ENCODE results near the gene TYMP.
A peak's percentile ranks its signal among the peaks of the same experiment; 100 is the strongest.

The TYMP gene

DNA sequence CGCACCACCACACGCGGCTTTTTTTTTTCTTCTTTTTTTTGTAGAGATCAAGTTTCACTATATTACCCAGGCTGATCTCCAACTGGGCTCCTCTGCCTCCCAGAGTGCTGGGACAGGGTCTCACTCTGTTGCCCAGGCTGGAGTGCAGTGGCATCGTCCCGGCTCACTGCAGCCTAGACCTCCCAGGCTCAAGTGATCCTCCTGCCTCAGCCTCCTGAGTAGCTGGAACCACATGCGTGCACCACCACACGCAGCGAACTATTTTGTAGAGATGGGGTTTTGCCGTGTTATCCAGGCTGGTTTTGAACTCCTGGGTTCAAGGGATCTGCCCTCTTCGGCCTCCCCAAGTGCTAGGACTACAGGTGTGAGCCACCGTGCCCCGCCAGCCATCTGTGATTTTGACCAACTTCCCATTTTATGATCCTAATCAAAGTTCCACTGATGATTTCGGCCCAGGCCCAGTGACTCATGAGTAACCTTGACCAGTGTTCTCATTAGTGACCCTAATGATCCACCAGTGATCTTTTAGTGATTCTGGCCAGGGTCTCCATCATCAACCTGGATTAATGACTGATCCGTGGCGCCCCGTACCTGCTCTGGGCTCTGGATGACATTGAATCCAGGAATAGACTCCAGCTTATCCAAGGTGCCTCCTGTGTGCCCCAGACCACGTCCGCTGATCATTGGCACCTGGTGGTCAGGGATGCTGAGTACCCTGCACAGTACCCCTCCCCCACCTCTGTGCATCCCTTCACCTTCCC, 1.7 kb downstream of the TYMP start:
- no peak for DNase-seq (ENCODE audit: low read depth in 2 of 2)
- H3K4me3 ChIP-seq (replicated peaks in 1 of 2; ENCODE audit: low read depth in 2 of 2, low read length in 2 of 2): no peak overlapping the region
- TF ChIP-seq, protein P1, sequence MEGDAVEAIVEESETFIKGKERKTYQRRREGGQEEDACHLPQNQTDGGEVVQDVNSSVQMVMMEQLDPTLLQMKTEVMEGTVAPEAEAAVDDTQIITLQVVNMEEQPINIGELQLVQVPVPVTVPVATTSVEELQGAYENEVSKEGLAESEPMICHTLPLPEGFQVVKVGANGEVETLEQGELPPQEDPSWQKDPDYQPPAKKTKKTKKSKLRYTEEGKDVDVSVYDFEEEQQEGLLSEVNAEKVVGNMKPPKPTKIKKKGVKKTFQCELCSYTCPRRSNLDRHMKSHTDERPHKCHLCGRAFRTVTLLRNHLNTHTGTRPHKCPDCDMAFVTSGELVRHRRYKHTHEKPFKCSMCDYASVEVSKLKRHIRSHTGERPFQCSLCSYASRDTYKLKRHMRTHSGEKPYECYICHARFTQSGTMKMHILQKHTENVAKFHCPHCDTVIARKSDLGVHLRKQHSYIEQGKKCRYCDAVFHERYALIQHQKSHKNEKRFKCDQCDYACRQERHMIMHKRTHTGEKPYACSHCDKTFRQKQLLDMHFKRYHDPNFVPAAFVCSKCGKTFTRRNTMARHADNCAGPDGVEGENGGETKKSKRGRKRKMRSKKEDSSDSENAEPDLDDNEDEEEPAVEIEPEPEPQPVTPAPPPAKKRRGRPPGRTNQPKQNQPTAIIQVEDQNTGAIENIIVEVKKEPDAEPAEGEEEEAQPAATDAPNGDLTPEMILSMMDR (IDR thresholded peaks at IDR 0.05; ENCODE audit: low read depth, low read length): no peak

DNA sequence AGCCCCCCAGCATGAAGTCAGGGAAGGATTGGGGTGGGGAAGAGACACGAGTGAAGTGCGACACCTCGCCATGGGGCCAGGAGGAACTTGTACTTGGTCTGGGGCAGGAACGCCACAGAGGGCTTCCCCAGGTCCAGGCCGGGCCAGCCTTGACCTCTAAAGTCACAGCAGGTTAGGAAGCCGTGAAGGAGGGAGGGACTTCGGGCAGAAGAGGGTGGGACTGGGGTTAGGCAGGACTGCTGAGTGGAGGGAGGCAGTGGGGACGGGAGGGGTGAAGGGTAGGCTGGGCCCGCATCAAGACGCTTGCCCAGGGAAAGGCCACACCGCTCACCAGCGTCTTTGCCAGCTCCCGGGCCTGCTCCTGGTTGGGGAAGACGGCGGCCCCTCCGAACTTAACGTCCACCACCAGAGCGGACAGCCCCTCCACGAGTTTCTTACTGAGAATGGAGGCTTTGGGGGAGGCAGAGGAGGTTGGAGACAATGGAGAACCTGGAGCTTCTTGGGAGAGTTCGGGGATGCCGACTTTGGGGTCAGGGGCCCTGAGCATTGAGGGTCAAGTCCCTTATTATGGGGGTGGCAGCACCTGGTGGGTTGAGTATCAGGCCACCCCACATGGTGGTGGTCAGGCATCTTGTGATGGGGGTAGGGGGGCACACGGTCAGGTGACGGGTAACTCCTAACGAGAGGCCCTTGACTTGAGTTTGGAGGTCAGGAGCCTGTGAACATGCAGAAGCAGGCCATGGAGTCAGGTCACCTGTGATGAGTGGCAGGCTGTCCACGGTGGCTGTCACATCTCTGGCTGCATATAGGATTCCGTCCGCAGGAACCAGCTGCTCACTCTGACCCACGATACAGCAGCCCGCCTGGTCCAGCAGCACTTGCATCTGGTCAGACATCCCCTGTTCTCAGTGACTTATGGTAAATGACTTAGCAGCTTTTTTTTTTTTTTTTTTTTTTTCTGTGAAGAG, 2.7 kb downstream of the TYMP start:
- peak overlapping the region; percentile 75 to 82 for H3K4me3 ChIP-seq (replicated peaks in 1 of 2; ENCODE audit: low read depth in 2 of 2, low read length in 2 of 2)
- DNase-seq (ENCODE audit: low read depth in 2 of 2): peak; percentile 29 to 61

GRCh38 chr22:50526108-50526833, 3.5 kb downstream of the TYMP start:
- TF ChIP-seq, protein P1 (IDR thresholded peaks at IDR 0.05; ENCODE audit: low read depth, low read length): peak; percentile 16
- peak overlapping the region; percentile 75 to 82 for H3K4me3 ChIP-seq (replicated peaks in 1 of 2; ENCODE audit: low read depth in 2 of 2, low read length in 2 of 2)
- peak; percentile 77 to 82 for DNase-seq (ENCODE audit: low read depth in 2 of 2)

More for the DNA sequence above, 2.7 kb downstream of the TYMP start:
- TF ChIP-seq, protein P1 (IDR thresholded peaks at IDR 0.05; ENCODE audit: low read depth, low read length): no peak

- peak overlapping the region; percentile 75 to 82 for H3K4me3 ChIP-seq (replicated peaks in 1 of 2; ENCODE audit: low read depth in 2 of 2, low read length in 2 of 2)
- DNase-seq (ENCODE audit: low read depth in 2 of 2): no peak
These were observed 4.0 kb downstream of the TYMP start for GRCh38 chr22:50525858-50526107.

DNA sequence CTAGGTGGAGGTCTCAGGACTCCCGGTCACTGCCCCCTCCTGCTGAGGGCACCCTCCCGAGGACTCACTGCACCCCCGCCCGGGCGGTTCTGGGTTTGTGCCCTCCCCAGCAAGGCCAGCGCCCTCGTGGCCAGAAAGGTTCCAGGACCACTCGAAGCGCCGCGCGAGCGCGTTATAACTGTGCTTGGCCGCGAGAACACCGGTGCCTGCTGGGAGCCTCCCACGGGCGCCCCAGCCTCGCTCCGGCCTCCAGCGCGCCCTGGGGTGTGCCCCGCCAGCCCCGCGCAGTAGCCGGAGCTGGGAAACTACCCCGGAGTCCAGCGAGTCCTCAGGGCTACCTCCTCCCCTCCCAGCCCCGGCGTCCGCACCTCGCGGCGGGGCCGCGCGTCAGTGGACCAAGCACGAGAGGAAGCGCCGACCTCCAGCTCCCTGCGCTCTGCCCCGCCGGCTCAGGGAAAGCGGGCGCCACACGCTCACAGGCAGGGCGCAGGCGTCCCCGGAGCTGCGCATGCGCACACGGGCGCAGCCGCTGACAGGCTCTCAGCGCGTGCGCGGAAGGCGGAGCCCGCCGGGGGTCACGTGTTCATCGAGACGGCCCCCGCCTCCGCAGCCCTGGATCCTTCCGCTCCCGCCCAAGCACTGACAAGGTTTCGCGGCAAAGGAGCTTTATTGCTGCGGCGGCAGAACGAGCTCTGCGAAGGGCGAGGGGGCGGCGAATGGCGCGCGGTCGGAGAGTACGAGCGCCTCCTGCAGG, 4.5 kb downstream of the TYMP start, which contains the start of gene SCO2:
SCO2 (minus strand) TSS at position 495 of the 754 bp plus-strand sequence. CDS start 1,187 bp downstream, outside the sequence.
- H3K4me3 ChIP-seq (replicated peaks in 1 of 2; ENCODE audit: low read depth in 2 of 2, low read length in 2 of 2): peak within 1 kb of the TSS; percentile 75 to 82
- peak; percentile 97 to 98 for DNase-seq (ENCODE audit: low read depth in 2 of 2)
- TF ChIP-seq, protein P1 (IDR thresholded peaks at IDR 0.05; ENCODE audit: low read depth, low read length): peak; percentile 31

More at GRCh38 chr22:50525858-50526107, 4.0 kb downstream of the TYMP start:
- TF ChIP-seq, protein P1 (IDR thresholded peaks at IDR 0.05; ENCODE audit: low read depth, low read length): no peak

- TF ChIP-seq, protein P1 (IDR thresholded peaks at IDR 0.05; ENCODE audit: low read depth, low read length): no peak
- DNase-seq (ENCODE audit: low read depth in 2 of 2): no peak
- peak overlapping the region; percentile 75 to 82 for H3K4me3 ChIP-seq (replicated peaks in 1 of 2; ENCODE audit: low read depth in 2 of 2, low read length in 2 of 2)
These were observed 5.1 kb downstream of the TYMP start for GRCh38 chr22:50524676-50525103.
